Upper lobe of left lung (tissue), 4 donors: ENCODE data around the gene ZNF445.

Experiments
- CTCF ChIP-seq, 6 experiments: fragments of 450-650 bp in 4 of 6; fragments of 200-600 bp in 2 of 6; sonication (generic) in 2 of 6; IDR thresholded peaks; one replicate each; pipeline ENCODE4 v1.5.1; 2016 to 2019; ENCODE audit warnings: antibody characterized with exemption in 6 of 6
- EP300 ChIP-seq, 4 donors: sonication (generic); formaldehyde crosslinking; IDR thresholded peaks; one replicate each; pipeline ENCODE4 v1.5.1; 2017; ENCODE audit warnings: antibody characterized with exemption in 4 of 4, control low read depth in 2 of 4
- POLR2A ChIP-seq, 4 donors: fragments of 450-650 bp; IDR thresholded peaks; one replicate each; pipeline ENCODE4 v1.5.1; 2016 to 2017; ENCODE audit warnings: antibody characterized with exemption in 4 of 4, mild to moderate bottlenecking in 2 of 4
- POLR2AphosphoS5 ChIP-seq, 2 donors: sonication (generic); formaldehyde crosslinking; IDR thresholded peaks; one replicate each; pipeline ENCODE4 v1.5.1; 2017; ENCODE audit warnings: antibody characterized with exemption in 2 of 2

DNA sequence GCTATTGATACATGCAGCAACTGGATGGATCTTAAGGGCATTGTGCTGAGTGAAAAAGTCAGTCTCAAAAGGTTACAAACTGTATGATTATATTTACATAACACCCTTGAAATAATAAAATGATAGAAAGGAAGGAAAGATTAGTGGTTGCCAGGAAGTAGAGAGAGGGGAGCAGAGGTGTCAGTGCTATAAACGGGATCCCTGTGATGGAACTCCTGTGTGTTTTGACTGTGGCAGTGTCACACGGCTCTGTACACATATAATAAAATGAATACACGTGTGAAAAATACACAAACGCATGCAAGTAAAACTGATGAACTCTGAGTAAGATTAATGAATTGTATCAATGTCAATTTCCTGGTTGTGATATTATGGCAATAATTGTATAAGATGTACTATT is 78.6 kb downstream of the ZNF445 start:
- TF ChIP-seq CTCF (IDR thresholded peaks at IDR 0.05) (no peak), POLR2A (IDR thresholded peaks at IDR 0.05) (no peak), POLR2AphosphoS5 (IDR thresholded peaks at IDR 0.05) (no peak), EP300 (IDR thresholded peaks at IDR 0.05) (no peak)
